Hepatocyte (in vitro differentiated cells): ENCODE results near the gene ZNF780A.
"Not testable (repeated sequence)": the region's sequence is repeated elsewhere in the genome, so short reads cannot be mapped to it uniquely, and the experiment has no call there.

Source experiments
- CTCF ChIP-seq: fragments of 200-600 bp; sonication (generic); IDR thresholded peaks from 2 replicates; pipeline ENCODE4 v1.5.1; 2016; ENCODE audit warnings: antibody characterized with exemption, mild to moderate bottlenecking; ENCODE audit not compliant: poor library complexity
- EZH2 ChIP-seq: fragments of 200-600 bp; sonication (generic); IDR thresholded peaks from 2 replicates; pipeline ENCODE4 v1.6.1; 2016; ENCODE audit warnings: antibody characterized with exemption, mild to moderate bottlenecking, borderline replicate concordance

- not testable (repeated sequence) for TF ChIP-seq CTCF, EZH2
Observed at GRCh38 chr19:40114119-40114518, 23.4 kb upstream of the ZNF780A start.
